Activated CD4-positive, alpha-beta memory T cell treated with anti-CD3 and anti-CD28 coated beads for 36 hours (primary cell): ENCODE results near the gene TSPAN5. TPM values are rescaled to one million over a fixed set of nuclear protein-coding genes. Genes with fewer than 3 reads are reported as not detected.

ENCODE experiments used
- CTCF ChIA-PET: fragments of 350-600 bp; sonication (Branson Sonifier 250); formaldehyde crosslinking; loops from one replicate; lab custom pipeline; 2021; ENCODE audit warnings: antibody characterized with exemption, inconsistent platforms; lab: Charles Lee
- POLR2A ChIA-PET: fragments of 350-600 bp; sonication (Branson Sonifier 250); formaldehyde crosslinking; loops from one replicate; lab custom pipeline; 2021; ENCODE audit warnings: antibody characterized with exemption; lab: Charles Lee
- DNase-seq: peaks from one replicate; pipeline ENCODE4 v3.0.0-alpha.2; 2020
- H3K27ac Mint-ChIP-seq: one replicate; pipeline ENCODE4 v1.8.0; 2021; ENCODE audit warnings: mixed read lengths
- H3K27me3 Mint-ChIP-seq: one replicate; pipeline ENCODE4 v1.8.0; 2021; ENCODE audit warnings: mixed read lengths
- H3K36me3 Mint-ChIP-seq: one replicate; pipeline ENCODE4 v1.8.0; 2021; ENCODE audit warnings: mixed read lengths
- H3K4me1 Mint-ChIP-seq: one replicate; pipeline ENCODE4 v1.8.0; 2021; ENCODE audit warnings: low read depth, mixed read lengths
- H3K4me3 Mint-ChIP-seq: one replicate; pipeline ENCODE4 v1.8.0; 2021; ENCODE audit warnings: mild to moderate bottlenecking, mixed read lengths
- H3K9me3 Mint-ChIP-seq: one replicate; pipeline ENCODE4 v1.8.0; 2021; ENCODE audit warnings: mixed read lengths
- intact Hi-C: fragments of 100-400 bp; cut with micrococcal nuclease; formaldehyde crosslinking; loops from one replicate; pipeline ENCODE4 v1.15.1; 2023
- total RNA-seq, 2 experiments: library from RNA; stranded (reverse); gene quantifications; one replicate each; pipeline ENCODE4 v1.2.3, GENCODE V29; 2021

TSPAN5 gene
- total RNA-seq, 2 experiments from 2014 or later: 19.2 to 20.4 TPM

DNA sequence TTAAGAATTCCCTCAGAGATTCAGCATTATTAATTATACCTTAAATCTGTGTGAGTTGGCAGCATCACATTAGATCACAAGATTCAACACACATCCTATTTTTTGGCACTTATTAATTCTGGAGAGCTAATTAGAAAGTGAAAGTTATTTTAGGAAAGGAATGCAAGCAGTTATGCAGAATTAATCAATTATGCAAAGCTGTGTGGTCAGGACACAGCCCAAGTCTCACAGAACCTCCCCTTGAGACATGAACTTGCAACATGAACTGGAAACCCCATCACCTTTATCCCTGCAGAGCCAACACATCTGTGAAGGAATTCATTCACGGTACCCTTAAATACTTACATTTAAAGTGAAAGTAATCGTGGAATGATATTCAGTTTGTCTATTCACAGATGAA is 80.5 kb downstream of the TSPAN5 start:
- Mint-ChIP-seq H3K4me3 (no peak overlapping the region), H3K9me3 (no peaks in the 10 kb centered on the region), H3K27ac (no peak overlapping the region), H3K27me3 (no peaks in the 10 kb centered on the region), H3K4me1 (peaks cover 49% of the 10 kb centered on the region), H3K36me3 (peaks cover 7% of the 10 kb centered on the region)
- no peak for DNase-seq
- POLR2A ChIA-PET: no interaction called here
- intact Hi-C loops: no loop called here
- CTCF ChIA-PET: no interaction called here

DNA sequence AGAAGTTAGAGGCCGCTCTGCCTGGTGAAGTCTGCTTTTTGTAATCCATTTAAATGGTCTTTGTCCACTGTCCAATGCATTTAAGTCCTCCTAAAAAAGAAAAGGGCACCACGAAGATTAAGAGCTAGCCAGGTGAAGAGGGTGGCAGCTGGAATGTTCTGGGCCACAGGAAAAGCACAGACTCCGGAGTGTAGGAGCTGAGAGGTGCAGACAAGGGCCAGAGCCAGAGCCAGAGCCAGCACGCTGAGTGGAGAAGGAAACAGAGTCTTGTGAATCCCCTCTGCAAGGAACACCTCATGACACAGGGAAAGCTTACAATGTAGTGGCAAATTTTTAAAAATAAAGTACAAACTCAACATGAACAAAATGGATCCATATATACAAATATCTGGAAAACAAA is 83.6 kb downstream of the TSPAN5 start:
- Mint-ChIP-seq H3K4me1 (peaks cover 42% of the 10 kb centered on the region), H3K27ac (no peak overlapping the region), H3K27me3 (no peaks in the 10 kb centered on the region), H3K9me3 (no peaks in the 10 kb centered on the region), H3K36me3 (peaks cover 7% of the 10 kb centered on the region), H3K4me3 (no peak overlapping the region)
- ChIA-PET CTCF (interaction anchor here (0.6 kb wide), 1 partner anchor 470 kb away, joined by 3 read pairs; no protein-coding TSS in a partner anchor), POLR2A (no interaction called here)
- DNase-seq: no peak
- intact Hi-C loops: no loop called here

DNA sequence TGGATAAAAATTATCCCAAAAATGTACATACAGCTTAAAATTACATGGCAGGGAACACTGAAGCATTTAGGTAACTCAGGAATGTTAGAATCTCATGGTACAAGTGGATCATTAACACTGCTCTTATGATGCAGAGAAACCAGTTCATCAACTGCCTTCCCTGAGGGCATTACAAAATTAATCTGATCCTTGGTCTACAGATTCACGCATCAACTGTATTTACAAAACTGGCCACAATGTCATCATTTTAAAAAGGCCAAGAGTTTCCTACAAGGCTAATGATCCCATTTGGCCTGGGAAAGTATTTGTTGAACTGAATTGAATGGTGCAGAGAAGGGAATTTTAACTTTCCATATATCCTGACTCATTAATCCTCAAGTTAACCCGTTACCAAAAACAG is 84.6 kb downstream of the TSPAN5 start:
- DNase-seq: no peak
- Mint-ChIP-seq H3K36me3 (peaks cover 7% of the 10 kb centered on the region), H3K4me3 (no peak overlapping the region), H3K27me3 (no peaks in the 10 kb centered on the region), H3K27ac (no peak overlapping the region), H3K4me1 (peaks cover 43% of the 10 kb centered on the region), H3K9me3 (no peaks in the 10 kb centered on the region)
- ChIA-PET CTCF (no interaction called here), POLR2A (no interaction called here)
- intact Hi-C loops: no loop called here

DNA sequence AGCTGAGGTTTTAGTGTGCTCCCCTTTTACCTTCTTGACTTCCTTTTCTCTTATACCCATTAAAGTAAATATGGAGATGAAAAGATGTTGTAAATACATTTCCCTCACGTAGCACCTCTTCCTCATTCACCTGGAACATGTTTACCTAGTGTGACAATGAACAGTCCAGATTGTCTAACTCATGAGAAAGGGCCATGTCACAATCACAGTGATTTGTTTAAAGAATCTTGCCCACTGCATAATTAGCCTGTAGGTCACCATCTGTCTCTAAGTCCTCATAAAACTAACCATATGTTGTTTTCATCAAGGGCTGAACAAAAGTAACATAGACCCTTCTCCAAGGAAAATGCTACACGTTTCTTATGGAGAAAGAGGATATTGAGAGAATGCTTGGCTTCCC is 85.7 kb downstream of the TSPAN5 start:
- ChIA-PET CTCF (interaction anchor here (1.1 kb wide), 1 partner anchor 105 kb away, joined by 4 read pairs; no protein-coding TSS in a partner anchor), POLR2A (no interaction called here)
- H3K4me1 Mint-ChIP-seq: peaks cover 38% of the 10 kb centered on the region
- DNase-seq: no peak
- H3K27ac Mint-ChIP-seq: no peak overlapping the region
- no peaks in the 10 kb centered on the region for H3K27me3 Mint-ChIP-seq
- intact Hi-C loops: no loop called here
- H3K9me3 Mint-ChIP-seq: no peaks in the 10 kb centered on the region
- no peak overlapping the region for H3K4me3 Mint-ChIP-seq
- peaks cover 7% of the 10 kb centered on the region for H3K36me3 Mint-ChIP-seq

DNA sequence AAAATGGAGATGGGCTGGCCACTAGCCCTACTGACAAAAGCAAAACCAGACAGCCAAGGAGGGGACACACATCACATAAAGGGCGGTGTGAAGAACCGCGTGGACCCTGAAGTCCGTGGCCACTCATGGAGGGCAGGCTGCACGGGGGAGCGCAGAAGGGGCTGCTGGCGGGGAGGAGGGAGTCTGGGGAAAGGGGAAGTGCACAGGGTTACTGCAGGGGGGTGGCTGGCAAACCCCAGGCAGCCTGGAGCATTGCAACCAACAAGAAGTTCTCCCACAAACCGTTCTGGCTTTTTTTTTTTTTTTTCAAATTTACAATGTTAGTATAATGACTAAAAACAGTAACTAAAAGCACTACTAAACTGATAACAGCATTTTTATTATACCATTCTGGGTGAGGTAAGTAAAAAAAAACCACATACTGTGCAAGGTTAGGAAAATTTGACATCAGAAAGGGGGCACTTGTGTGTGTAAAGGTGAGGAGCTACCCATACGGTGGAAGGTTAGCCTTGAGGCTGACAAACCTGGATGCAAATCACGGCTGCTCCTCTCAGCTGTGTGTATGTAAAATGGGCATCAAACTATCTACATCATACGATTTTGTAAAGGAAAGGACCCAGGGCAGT is 87.1 kb downstream of the TSPAN5 start:
- POLR2A ChIA-PET: no interaction called here
- CTCF ChIA-PET: no interaction called here

DNA sequence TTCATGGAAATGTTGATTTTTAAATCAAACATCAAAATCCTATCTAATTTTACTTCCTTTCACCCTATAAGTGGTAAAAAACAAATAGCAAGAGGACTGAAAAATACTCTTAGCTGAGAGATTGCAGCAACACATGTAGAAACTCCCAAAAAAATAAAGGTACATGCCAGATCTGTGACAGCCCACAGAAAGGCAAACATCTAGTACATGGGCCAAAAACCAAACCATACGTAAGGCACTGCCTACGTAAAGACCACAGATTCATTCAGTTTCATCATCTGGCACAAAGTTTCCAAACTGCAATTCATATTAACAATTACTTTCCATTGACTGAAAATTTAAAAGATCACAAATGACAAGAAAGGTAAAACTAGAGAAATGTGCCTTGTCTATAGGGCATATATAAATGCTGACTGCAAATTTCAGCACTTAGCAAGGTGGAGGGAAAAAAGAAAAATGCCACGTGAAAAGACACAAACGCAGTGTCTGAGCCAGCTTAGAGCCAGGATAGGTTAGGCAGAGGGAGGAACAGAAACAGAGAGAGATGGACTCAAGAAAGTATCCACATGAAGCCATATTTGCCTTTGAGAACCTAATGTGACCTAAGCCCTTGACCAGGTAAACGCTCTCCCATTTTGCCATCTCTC is 88.1 kb downstream of the TSPAN5 start:
- Mint-ChIP-seq H3K36me3 (peaks cover 5% of the 10 kb centered on the region), H3K4me3 (no peak overlapping the region), H3K27ac (peak overlapping the region; percentile 62), H3K27me3 (no peaks in the 10 kb centered on the region), H3K4me1 (peaks cover 37% of the 10 kb centered on the region), H3K9me3 (no peaks in the 10 kb centered on the region)
- intact Hi-C loops: no loop called here
- ChIA-PET CTCF (no interaction called here), POLR2A (no interaction called here)
- no peak for DNase-seq

More for the DNA sequence above, 87.1 kb downstream of the TSPAN5 start:
- no peak overlapping the region for H3K4me3 Mint-ChIP-seq
- intact Hi-C loops: no loop called here
- H3K27me3 Mint-ChIP-seq: no peaks in the 10 kb centered on the region
- DNase-seq: no peak
- no peaks in the 10 kb centered on the region for H3K9me3 Mint-ChIP-seq
- H3K36me3 Mint-ChIP-seq: peaks cover 7% of the 10 kb centered on the region
- H3K4me1 Mint-ChIP-seq: peaks cover 37% of the 10 kb centered on the region
- no peak overlapping the region for H3K27ac Mint-ChIP-seq

DNA sequence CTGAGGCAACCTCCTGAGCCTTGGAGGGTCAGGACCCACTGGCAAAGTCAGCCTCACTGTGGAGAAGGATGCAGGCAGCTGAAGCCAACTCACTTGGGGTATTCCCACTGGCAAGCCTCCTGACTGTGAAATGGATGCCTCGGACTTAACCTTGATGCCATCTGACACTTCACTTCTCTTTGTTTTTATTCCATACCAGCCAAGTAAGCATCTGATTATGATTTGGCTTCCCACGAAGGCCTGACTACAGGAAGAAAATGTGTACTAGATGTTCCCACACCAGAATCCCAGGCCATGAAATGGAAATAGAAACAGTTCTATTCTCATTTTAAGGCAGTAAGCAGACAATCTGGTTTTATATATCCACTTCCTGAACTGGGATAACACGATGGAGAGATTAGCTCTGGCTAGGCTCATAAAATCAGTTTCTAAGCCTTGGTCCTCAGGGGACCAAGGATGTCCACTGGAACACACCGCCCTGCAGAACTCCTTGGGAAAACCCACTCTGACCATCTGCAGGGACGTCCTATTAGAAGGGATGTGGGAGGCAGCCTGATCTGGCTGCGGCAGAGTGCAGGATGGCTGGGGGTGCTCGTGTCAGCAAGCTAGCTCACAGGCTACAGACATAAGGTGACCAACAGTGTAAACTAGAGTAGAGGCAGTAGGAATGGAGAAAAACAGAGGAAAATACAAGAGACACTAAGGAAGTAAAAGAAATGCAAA is 89.3 kb downstream of the TSPAN5 start:
- H3K4me3 Mint-ChIP-seq: no peak overlapping the region
- H3K36me3 Mint-ChIP-seq: peaks cover 5% of the 10 kb centered on the region
- H3K9me3 Mint-ChIP-seq: no peaks in the 10 kb centered on the region
- peaks cover 37% of the 10 kb centered on the region for H3K4me1 Mint-ChIP-seq
- ChIA-PET CTCF (no interaction called here), POLR2A (no interaction called here)
- no peak for DNase-seq
- no peak overlapping the region for H3K27ac Mint-ChIP-seq
- no peaks in the 10 kb centered on the region for H3K27me3 Mint-ChIP-seq
- intact Hi-C loops: no loop called here

DNA sequence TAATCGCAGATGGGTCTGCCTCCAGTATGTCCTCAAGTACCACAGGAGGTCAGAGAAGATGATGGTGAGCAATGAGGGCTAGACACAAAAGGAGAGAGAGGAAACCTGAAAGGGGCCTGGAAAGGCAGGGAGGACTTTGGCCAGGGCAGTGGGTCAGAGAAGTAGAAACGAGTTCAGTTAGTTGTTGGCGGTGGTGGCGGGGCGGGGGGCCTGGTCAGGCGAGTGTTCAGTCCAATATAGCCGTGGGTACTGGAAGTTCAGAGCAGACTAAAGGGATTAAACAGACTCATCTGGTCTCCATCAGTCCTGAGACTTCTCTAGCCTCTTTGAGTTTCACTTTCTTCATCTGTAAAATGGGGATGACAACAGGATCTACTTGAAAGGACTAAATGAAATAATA is 90.8 kb downstream of the TSPAN5 start:
- no peak overlapping the region for H3K4me3 Mint-ChIP-seq
- no peak for DNase-seq
- intact Hi-C loops: no loop called here
- ChIA-PET CTCF (no interaction called here), POLR2A (no interaction called here)
- H3K27ac Mint-ChIP-seq: no peak overlapping the region
- H3K36me3 Mint-ChIP-seq: no peaks in the 10 kb centered on the region
- H3K4me1 Mint-ChIP-seq: peaks cover 37% of the 10 kb centered on the region
- no peaks in the 10 kb centered on the region for H3K27me3 Mint-ChIP-seq
- H3K9me3 Mint-ChIP-seq: no peaks in the 10 kb centered on the region

DNA sequence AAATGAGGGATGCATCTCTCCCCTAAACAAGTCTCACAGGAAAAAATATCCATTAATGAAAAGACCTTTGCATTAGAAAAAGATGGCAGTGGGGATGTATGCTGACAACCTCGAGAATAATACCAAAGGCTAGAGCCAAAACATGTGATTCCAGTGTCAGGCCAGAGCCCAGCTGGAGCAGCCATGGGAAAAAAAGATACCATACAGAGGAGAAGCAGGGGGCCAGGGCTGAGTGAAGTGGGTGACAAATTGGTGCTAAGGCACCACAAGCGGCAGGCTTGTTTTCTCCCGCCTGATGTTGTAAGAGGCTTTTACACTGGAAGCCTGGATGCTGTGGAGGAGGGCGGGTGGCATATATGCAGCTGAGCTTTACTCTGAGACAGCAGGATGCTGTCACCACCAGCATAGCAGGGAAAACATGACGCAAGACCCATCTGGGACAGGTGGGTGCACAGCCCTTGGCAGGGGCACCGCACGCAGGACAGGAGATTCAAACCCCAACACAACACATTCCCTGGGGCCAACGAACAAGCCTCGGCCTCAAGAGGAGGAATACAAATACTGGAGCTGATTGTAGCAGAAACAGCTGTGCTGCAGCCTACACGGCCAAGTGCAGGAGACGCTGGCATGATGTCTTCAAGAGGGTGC is 91.9 kb downstream of the TSPAN5 start:
- ChIA-PET CTCF (interaction anchor here (0.6 to 1.0 kb wide), 2 partner anchors 13 to 14 kb away, joined by 3 read pairs; no protein-coding TSS in a partner anchor), POLR2A (no interaction called here)
- intact Hi-C loops: no loop called here
- Mint-ChIP-seq H3K27ac (no peak overlapping the region), H3K4me3 (no peak overlapping the region), H3K36me3 (no peaks in the 10 kb centered on the region), H3K9me3 (no peaks in the 10 kb centered on the region), H3K27me3 (no peaks in the 10 kb centered on the region), H3K4me1 (peaks cover 34% of the 10 kb centered on the region)
- no peak for DNase-seq

DNA sequence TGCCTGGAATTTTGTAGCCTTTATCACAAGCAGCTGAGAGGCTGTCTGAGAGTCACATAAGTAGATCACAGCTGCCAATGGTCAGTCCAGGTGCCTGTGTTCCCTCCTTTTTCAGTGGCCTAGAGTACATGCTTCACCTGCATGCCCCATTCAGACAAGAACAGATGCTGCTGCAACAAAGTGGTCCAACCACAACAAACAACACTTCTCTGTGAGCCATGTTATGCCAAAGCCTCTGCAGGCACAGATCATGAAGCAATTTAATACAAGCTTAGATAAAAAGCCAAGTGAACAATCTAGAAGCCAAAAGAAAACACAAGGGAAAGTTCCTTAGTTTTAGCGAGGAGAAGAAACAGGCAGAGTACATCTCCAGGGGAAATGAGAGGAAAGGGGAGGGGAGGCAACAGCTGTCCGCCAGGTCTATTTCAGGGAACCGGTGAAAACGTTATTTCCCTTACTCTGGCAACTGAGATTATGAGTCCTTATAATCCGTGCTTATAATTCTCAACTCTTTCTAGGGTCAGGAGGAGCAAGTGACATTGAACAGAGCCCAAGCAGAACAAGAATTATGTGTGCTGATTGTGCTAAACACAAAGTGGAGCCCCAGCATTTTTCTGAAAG is 92.6 kb downstream of the TSPAN5 start:
- intact Hi-C loops: no loop called here
- Mint-ChIP-seq H3K9me3 (no peaks in the 10 kb centered on the region), H3K27me3 (no peaks in the 10 kb centered on the region), H3K27ac (no peak overlapping the region), H3K4me1 (peaks cover 28% of the 10 kb centered on the region), H3K36me3 (no peaks in the 10 kb centered on the region), H3K4me3 (no peak overlapping the region)
- no peak for DNase-seq
- ChIA-PET CTCF (interaction anchor here (0.6 to 1.0 kb wide), 2 partner anchors 12 to 13 kb away, joined by 3 read pairs; no protein-coding TSS in a partner anchor), POLR2A (no interaction called here)

DNA sequence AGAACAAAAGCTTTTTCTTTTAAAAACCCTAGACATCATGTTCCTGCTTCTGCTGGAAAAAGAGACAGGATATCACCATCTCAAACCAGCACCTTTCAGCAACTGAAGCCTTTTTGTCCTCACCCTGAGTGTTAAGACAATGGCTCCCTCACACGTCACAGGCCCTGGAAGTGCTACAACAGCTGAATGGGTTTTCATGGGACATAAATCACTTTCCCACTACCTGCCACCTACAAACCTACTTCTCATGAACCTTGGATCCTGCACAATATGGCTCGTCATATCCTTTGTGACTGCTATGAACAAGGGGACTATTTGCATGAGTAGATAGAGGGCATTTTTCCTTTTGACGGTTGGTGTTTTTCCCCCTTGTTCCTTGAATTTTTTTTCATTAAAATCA is 93.6 kb downstream of the TSPAN5 start:
- Mint-ChIP-seq H3K4me3 (no peak overlapping the region), H3K27me3 (no peaks in the 10 kb centered on the region), H3K9me3 (no peaks in the 10 kb centered on the region), H3K27ac (no peak overlapping the region), H3K4me1 (peaks cover 20% of the 10 kb centered on the region), H3K36me3 (no peaks in the 10 kb centered on the region)
- CTCF ChIA-PET: no interaction called here
- intact Hi-C loops: no loop called here
- POLR2A ChIA-PET: no interaction called here
- DNase-seq: no peak

DNA sequence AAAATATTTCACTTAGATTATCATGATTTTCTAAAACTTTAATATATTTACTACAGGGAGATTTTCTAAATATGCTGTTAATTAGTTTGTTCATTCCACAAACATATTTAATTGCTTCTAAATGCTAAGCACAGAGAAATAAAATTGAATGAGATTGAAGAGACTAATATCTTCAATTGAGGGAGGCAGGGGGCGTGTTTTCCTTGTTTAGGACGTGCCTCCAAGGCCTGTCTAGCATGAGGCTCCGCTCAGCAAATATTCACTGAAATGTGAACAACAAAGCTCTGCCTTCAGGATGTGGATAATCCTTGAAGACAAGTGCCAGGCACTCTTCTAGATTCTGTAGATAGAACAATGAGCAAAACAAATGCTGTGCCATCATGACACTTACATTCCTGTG is 98.1 kb downstream of the TSPAN5 start:
- Mint-ChIP-seq H3K27ac (no peak overlapping the region), H3K4me3 (no peak overlapping the region), H3K4me1 (peaks cover 14% of the 10 kb centered on the region), H3K9me3 (no peaks in the 10 kb centered on the region), H3K27me3 (no peaks in the 10 kb centered on the region), H3K36me3 (no peaks in the 10 kb centered on the region)
- ChIA-PET CTCF (interaction anchor here (1.0 to 1.6 kb wide), 3 partner anchors 22 to 496 kb away, joined by 3 read pairs; no protein-coding TSS in a partner anchor), POLR2A (no interaction called here)
- intact Hi-C loops: no loop called here
- no peak for DNase-seq
